ENCODE results near the gene UBE2C.
"Not testable (repeated sequence)": the region's sequence is repeated elsewhere in the genome, so short reads cannot be mapped to it uniquely, and the experiment has no call there.

- TF ChIP-seq EP300, CTCF (IDR thresholded peaks at IDR 0.05): not testable (repeated sequence)
These were observed 14.5 kb upstream of the UBE2C start for GRCh38 chr20:45797955-45798354.

All from esophagus muscularis mucosa (tissue), 3 donors.